ENCODE data around the gene JOSD2.

JOSD2 gene

GRCh38 chr19:50510121-50510670, 795 bp downstream of the JOSD2 start:
- peak overlapping the region; percentile 80 to 87 for H3K4me3 Mint-ChIP-seq
- DNase-seq: no peak
- H3K9me3 Mint-ChIP-seq: no peaks in the 10 kb centered on the region
- no peak for ATAC-seq
- H3K27me3 Mint-ChIP-seq: peaks cover 23% of the 10 kb centered on the region
- peak overlapping the region; percentile 95 to 96 for H3K27ac Mint-ChIP-seq
- H3K4me1 Mint-ChIP-seq: peaks cover 39% of the 10 kb centered on the region

GRCh38 chr19:50509366-50509765, 1.6 kb downstream of the JOSD2 start:
- Mint-ChIP-seq H3K9me3 (no peaks in the 10 kb centered on the region), H3K4me3 (peak overlapping the region; percentile 80 to 87), H3K27ac (peak overlapping the region in 1 of 2 donors; percentile 56), H3K4me1 (peaks cover 36% of the 10 kb centered on the region), H3K27me3 (peaks cover 16% of the 10 kb centered on the region)
- DNase-seq: no peak
- no peak for ATAC-seq

GRCh38 chr19:50508843-50509190, 2.2 kb downstream of the JOSD2 start:
- Mint-ChIP-seq H3K4me3 (peak overlapping the region in 1 of 2 donors; percentile 42), H3K27ac (peak overlapping the region in 1 of 2 donors; percentile 28), H3K9me3 (no peaks in the 10 kb centered on the region), H3K27me3 (peaks cover 11% of the 10 kb centered on the region), H3K4me1 (peaks cover 31% of the 10 kb centered on the region)
- DNase-seq: no peak
- ATAC-seq: no peak

- no peak overlapping the region for H3K27ac Mint-ChIP-seq
- no peak for ATAC-seq
Measured at GRCh38 chr19:50507376-50507775, 3.6 kb downstream of the JOSD2 start.

GRCh38 chr19:50506700-50507099, 4.3 kb downstream of the JOSD2 start:
- ATAC-seq: no peak
- H3K27me3 Mint-ChIP-seq: no peaks in the 10 kb centered on the region
- no peak overlapping the region for H3K27ac Mint-ChIP-seq
- peaks cover 27% of the 10 kb centered on the region for H3K4me1 Mint-ChIP-seq
- no peak overlapping the region for H3K4me3 Mint-ChIP-seq
- DNase-seq: no peak
- no peaks in the 10 kb centered on the region for H3K9me3 Mint-ChIP-seq

More at GRCh38 chr19:50507376-50507775, 3.6 kb downstream of the JOSD2 start:
- H3K4me3 Mint-ChIP-seq: no peak overlapping the region
- no peak for DNase-seq
- no peaks in the 10 kb centered on the region for H3K27me3 Mint-ChIP-seq
- H3K4me1 Mint-ChIP-seq: peaks cover 31% of the 10 kb centered on the region
- H3K9me3 Mint-ChIP-seq: no peaks in the 10 kb centered on the region

- no peak overlapping the region for H3K27ac Mint-ChIP-seq
- H3K9me3 Mint-ChIP-seq: no peaks in the 10 kb centered on the region
- H3K27me3 Mint-ChIP-seq: no peaks in the 10 kb centered on the region
- ATAC-seq (no peak), DNase-seq (no peak)
- peaks cover 20% of the 10 kb centered on the region for H3K4me1 Mint-ChIP-seq
- no peak overlapping the region for H3K4me3 Mint-ChIP-seq
Measured at GRCh38 chr19:50505856-50506611, 5.0 kb downstream of the JOSD2 start.

GRCh38 chr19:50501568-50502475, 9.2 kb downstream of the JOSD2 start:
- Mint-ChIP-seq H3K4me3 (no peak overlapping the region), H3K4me1 (no peaks in the 10 kb centered on the region), H3K27ac (no peak overlapping the region), H3K27me3 (no peaks in the 10 kb centered on the region), H3K9me3 (no peaks in the 10 kb centered on the region)
- ATAC-seq (peak; percentile 24), DNase-seq (no peak)

GRCh38 chr19:50501186-50501567, 9.8 kb downstream of the JOSD2 start:
- peak; percentile 23 for ATAC-seq
- Mint-ChIP-seq H3K27ac (no peak overlapping the region), H3K9me3 (no peaks in the 10 kb centered on the region), H3K4me1 (no peaks in the 10 kb centered on the region), H3K27me3 (no peaks in the 10 kb centered on the region), H3K4me3 (no peak overlapping the region)
- DNase-seq: no peak

GRCh38 chr19:50500753-50501151, 10.2 kb downstream of the JOSD2 start:
- no peak overlapping the region for H3K4me3 Mint-ChIP-seq
- no peak overlapping the region for H3K27ac Mint-ChIP-seq
- ATAC-seq: peak; percentile 49
- no peaks in the 10 kb centered on the region for H3K4me1 Mint-ChIP-seq
- DNase-seq: no peak
- H3K9me3 Mint-ChIP-seq: no peaks in the 10 kb centered on the region
- H3K27me3 Mint-ChIP-seq: no peaks in the 10 kb centered on the region

- Mint-ChIP-seq H3K9me3 (no peaks in the 10 kb centered on the region), H3K4me3 (no peak overlapping the region), H3K4me1 (no peaks in the 10 kb centered on the region), H3K27ac (no peak overlapping the region), H3K27me3 (no peaks in the 10 kb centered on the region)
- DNase-seq: peak in 1 of 2 donors; percentile 44
- peak; percentile 74 for ATAC-seq
Measured at GRCh38 chr19:50500060-50500752, 10.8 kb downstream of the JOSD2 start.

GRCh38 chr19:50498219-50499056, 12.6 kb downstream of the JOSD2 start:
- no peak for DNase-seq
- Mint-ChIP-seq H3K27ac (no peak overlapping the region), H3K4me1 (no peaks in the 10 kb centered on the region), H3K4me3 (no peak overlapping the region), H3K9me3 (no peaks in the 10 kb centered on the region), H3K27me3 (no peaks in the 10 kb centered on the region)
- ATAC-seq: no peak

- Mint-ChIP-seq H3K4me1 (peaks cover 6% of the 10 kb centered on the region), H3K4me3 (no peak overlapping the region), H3K27ac (no peak overlapping the region), H3K9me3 (no peaks in the 10 kb centered on the region), H3K27me3 (no peaks in the 10 kb centered on the region)
- ATAC-seq (no peak), DNase-seq (no peak)
Measured at GRCh38 chr19:50497022-50497405, 14.0 kb downstream of the JOSD2 start.

- Mint-ChIP-seq H3K4me1 (peaks cover 12% of the 10 kb centered on the region), H3K27me3 (no peaks in the 10 kb centered on the region), H3K9me3 (no peaks in the 10 kb centered on the region), H3K4me3 (no peak overlapping the region), H3K27ac (no peak overlapping the region)
- DNase-seq (no peak), ATAC-seq (no peak)
Measured at GRCh38 chr19:50496189-50497021, 14.6 kb downstream of the JOSD2 start.

- H3K27me3 Mint-ChIP-seq: no peaks in the 10 kb centered on the region
- ATAC-seq (no peak), DNase-seq (no peak)
- no peak overlapping the region for H3K4me3 Mint-ChIP-seq
- peaks cover 22% of the 10 kb centered on the region for H3K4me1 Mint-ChIP-seq
- H3K9me3 Mint-ChIP-seq: no peaks in the 10 kb centered on the region
- peak overlapping the region; percentile 1 to 11 for H3K27ac Mint-ChIP-seq
Measured at GRCh38 chr19:50495020-50495531, 15.9 kb downstream of the JOSD2 start.

Data from stimulated activated naive CD8-positive, alpha-beta T cell treated with anti-CD3 and anti-CD28 coated beads, Interleukin-15, amount 100 ng/mL, for 72 hours (primary cell).